GM12873 (cell line): ENCODE results near the gene POLE.

ENCODE experiments used
- TF ChIP-seq, protein P1 (sequence below): IDR thresholded peaks from 2 replicates; pipeline ENCODE4 v1.5.1; 2012; ENCODE audit warnings: low read depth, mild to moderate bottlenecking, moderate library complexity, low read length, control low read depth; ENCODE audit not compliant: insufficient read depth; ENCODE audit errors: missing control alignments

The POLE gene

DNA sequence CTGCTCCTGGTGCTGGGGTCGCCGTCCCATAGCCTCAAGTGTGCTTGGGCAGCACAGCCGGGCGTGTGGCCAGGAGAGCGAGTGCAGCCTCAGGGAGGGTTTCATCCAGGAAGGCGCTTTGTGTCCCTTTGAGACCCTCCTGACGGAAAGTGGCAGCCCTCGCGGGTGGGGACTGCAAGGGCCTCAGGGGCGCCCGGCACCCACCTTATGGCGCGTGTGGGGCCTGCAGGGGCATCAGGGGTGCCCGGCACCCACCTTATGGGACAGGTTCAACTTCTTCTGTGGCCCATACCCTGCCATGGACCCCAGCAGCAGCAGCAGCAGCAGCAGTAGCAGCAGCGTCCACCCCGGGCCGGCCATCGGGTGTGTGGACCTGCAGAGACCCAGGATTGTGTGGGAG is 81.2 kb downstream of the POLE start:
- TF ChIP-seq, protein P1, sequence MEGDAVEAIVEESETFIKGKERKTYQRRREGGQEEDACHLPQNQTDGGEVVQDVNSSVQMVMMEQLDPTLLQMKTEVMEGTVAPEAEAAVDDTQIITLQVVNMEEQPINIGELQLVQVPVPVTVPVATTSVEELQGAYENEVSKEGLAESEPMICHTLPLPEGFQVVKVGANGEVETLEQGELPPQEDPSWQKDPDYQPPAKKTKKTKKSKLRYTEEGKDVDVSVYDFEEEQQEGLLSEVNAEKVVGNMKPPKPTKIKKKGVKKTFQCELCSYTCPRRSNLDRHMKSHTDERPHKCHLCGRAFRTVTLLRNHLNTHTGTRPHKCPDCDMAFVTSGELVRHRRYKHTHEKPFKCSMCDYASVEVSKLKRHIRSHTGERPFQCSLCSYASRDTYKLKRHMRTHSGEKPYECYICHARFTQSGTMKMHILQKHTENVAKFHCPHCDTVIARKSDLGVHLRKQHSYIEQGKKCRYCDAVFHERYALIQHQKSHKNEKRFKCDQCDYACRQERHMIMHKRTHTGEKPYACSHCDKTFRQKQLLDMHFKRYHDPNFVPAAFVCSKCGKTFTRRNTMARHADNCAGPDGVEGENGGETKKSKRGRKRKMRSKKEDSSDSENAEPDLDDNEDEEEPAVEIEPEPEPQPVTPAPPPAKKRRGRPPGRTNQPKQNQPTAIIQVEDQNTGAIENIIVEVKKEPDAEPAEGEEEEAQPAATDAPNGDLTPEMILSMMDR: no peak

DNA sequence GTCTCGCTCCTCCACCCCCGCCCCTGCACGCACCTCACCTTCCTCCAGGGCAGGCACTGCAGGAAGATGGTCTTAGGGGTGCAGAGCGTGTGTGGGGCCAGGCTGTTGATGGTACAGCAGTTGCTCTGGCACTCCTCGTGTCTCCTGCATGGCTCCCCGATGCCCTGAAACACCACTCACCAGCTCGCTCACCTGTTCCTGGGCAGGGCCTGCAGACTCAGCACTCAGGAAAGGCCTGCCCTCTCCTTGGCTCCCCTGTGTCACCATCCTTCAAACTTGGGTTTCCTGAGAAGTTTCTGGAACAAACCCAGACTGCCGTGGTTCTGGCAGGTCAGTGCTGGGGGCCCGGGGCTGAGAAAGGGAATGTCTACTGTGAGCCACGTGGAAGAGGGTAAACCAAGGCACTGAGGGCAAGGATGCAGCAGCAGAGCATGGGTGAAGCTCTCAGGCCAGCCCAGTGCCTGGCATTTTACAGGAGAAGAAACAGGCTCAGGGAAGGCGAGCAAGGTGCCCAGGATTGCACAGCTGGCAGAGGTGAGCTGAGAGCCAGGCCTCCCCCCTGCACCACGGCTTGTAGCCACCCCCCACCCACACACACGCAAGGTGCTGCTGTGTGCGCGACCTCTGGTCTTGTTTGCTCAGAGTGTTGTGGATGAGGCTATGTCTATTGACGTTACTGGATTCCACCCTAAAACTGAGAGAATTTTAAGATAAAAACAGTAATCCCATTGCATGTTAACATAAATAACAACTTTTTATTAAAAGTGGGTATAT is 82.3 kb downstream of the POLE start:
- TF ChIP-seq, protein P1: no peak

DNA sequence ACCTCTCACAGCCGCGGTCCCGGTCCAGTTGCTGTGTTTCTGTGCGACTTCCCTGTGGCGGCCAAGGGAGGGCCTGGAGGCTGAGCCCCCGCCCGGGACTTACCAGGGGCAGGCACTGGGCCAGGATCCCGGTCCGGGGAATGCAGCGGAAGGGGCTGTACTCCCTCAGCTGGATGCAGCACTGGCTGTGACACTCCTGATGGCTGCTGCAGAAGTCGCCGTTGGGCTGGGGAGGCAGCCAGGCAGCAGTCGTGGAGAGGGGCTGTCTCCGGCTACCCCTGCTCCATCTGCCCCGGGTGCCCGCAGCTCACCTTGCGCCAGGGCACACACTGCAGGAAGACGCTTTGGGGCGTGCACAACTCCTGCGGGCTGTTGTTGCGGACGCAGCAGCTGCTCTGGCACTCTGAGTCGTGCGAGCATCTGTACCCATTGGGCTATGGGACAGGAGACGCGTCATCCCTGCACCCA is 83.0 kb downstream of the POLE start:
- TF ChIP-seq, protein P1: no peak

DNA sequence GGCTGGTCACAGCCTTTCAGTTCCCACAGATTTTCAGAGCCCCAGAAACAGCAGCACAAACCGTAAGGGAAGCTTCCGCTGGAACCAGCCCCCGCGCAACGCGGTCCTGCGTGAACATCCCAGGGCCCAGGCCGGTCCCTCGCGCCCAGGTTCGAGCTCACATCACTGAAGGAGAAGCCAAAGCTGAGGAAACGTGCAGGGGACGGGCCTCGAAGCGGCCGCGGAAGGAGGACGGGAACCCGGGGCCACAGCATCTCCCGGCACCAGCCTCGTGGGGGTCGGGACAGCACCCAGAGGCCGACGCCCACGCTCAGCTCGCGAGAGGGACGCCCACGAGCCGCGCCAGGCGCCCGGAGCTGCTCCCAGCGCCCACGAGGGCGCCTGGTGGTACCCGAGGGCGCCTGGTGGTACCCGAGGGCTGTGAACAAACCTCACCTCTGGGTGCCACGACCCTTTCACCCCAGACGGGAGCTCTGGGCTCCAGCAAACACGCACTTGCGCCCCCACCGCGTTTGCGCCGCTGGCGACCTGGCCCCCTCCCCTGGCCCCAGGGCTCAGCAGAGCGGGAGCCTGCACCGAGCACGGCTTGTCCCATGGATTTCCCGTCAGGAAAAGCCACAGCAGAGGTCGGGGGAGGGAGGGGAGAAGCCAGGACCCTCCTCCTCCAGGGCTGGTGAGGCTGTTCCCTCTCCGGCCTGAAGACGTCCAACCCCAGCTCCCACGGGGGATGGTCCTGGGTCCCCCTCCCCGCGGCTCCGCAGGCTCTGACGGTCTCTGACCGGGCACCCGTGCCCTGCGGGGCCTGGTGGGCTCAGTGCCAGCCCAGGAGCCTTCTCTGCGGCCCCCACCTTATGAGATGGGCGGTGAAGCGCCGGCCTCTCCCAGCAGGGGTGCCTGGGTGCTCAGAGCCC is 83.6 kb downstream of the POLE start:
- TF ChIP-seq, protein P1: no peak

DNA sequence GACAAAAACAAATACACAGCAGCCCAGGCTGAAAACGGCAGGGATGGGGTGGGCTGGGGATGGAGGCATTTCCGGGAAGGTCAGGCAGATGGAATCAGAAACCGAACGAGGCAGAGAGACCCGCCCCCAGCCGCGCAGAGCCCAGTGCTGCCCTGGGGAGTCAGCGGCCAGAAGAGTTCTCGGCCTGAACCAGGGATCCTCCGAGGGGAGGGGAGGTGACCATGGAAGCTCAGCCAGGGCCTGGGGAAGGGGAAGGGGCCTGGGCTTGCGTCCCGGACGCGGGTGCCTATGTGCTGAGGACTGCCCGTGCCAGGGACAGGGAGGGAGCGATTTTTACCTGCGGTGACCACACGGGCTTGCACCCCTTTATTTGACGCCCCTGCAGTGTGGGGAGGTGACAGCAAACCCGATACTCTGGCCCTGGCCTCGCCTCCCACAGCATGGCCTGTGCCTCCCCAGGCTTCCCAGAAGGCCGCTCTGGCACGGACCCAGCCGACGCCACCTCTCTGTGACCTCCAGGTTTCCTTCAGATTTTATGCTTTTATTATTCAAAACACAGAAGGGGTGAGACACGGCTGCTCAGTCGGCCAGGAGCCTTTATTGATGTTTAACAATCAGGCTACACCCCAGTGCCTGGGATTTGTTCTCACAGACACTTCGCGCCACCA is 84.4 kb downstream of the POLE start:
- TF ChIP-seq, protein P1: no peak

DNA sequence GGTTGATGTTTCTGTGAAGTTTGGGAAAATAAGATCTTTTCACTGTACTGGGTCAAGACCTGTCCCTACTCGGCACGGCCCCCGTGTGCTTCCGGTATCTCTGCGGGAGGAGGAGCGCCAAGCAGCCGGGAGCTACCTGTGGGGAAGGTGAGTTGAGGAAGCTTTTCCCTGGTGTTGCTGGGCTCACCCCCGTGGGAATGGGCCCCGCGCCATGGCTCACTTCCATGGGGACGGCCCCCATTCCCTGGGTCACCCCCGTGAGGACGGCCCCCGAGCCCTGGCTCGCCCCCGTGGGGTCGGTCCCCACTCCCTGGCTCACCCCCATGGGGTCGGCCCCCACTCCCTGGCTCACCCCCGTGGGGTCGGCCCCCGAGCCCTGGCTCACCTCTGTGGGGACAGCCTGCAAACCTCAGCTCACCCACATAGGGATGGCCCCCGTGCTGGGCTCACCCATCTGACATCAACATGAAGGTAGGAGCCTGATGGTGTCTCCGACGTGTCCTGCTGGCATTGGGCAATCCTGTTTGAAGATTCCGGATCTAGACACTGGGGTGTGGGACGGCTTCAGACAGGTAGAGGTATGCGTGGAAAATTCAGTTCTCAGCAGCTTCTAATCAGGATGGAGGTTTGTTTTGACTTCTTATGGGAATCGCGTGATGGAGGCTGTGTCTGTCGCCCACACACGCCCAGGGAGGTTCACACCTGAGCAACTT is 85.8 kb downstream of the POLE start:
- TF ChIP-seq, protein P1: no peak
